WI38 (cell line): ENCODE measurements around the gene PI4K2B.

ENCODE experiments used
- H3K4me3 ChIP-seq: 2 replicates; pipeline ENCODE4 v1.5.1; 2011; ENCODE audit warnings: low read depth, mild to moderate bottlenecking, control low read depth, low read length
- TF ChIP-seq, protein P1 (sequence below): IDR thresholded peaks from 2 replicates; pipeline ENCODE4 v1.5.1; 2012; ENCODE audit warnings: low read depth, mild to moderate bottlenecking, control low read depth, low read length

PI4K2B gene

DNA sequence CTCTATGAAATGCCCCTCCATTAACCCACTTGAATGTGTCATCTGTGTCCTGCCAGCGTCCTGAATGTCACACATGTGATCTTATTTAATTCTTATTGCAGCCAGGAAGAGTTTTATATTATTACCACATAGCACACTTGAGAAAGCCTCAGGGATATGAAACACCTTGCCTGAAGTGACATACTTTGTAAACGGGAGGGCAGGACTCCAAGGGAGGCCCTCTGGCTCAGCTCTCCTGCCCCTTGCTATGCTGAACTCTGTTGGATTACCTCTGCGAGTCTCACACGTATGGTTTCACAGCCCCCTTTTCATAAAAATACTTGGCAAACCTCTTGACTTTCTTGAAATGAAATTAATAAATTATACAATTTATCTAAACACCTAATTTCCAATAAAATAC lies 67.6 kb downstream of the PI4K2B start:
- TF ChIP-seq, protein P1, sequence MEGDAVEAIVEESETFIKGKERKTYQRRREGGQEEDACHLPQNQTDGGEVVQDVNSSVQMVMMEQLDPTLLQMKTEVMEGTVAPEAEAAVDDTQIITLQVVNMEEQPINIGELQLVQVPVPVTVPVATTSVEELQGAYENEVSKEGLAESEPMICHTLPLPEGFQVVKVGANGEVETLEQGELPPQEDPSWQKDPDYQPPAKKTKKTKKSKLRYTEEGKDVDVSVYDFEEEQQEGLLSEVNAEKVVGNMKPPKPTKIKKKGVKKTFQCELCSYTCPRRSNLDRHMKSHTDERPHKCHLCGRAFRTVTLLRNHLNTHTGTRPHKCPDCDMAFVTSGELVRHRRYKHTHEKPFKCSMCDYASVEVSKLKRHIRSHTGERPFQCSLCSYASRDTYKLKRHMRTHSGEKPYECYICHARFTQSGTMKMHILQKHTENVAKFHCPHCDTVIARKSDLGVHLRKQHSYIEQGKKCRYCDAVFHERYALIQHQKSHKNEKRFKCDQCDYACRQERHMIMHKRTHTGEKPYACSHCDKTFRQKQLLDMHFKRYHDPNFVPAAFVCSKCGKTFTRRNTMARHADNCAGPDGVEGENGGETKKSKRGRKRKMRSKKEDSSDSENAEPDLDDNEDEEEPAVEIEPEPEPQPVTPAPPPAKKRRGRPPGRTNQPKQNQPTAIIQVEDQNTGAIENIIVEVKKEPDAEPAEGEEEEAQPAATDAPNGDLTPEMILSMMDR: no peak
- no peak overlapping the region for H3K4me3 ChIP-seq

DNA sequence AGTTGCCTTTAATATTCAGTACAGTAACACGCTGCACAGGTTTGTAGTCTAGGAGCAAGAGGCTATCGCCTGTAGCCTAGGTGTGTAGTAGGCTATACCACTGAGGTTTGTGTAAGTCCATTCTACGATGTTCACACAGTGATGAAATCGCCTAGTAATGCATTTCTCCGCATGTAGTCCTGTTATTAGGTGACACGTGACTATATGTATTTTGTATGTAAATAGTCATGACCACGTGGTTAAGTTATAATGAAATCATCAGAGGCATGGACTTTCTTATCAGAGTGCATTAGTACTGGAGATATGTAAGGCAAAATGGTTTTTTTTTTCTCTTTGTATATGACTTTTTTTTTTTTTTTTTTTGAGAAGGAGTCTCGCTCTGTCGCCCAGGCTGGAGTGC lies 68.8 kb downstream of the PI4K2B start:
- TF ChIP-seq, protein P1: no peak
- H3K4me3 ChIP-seq: no peak overlapping the region

DNA sequence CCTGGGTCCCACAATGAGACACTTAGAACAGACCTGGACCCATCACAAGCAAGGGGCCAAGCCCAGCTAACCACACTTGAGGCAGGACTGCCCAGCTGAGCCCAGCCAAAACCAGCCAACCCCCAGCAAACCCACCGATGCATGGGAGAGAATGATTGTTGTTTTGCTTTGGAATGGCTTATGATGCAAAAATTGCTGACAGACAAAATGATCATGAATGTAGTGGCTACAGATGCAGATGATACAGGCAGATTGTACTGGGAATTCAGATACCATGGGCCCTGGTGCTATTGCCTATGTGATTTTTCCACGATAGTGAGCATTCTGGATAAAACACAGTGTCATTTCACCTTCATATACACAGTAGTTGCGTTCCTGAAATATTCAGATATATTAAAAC lies 69.7 kb downstream of the PI4K2B start:
- TF ChIP-seq, protein P1: no peak
- H3K4me3 ChIP-seq: no peak overlapping the region

DNA sequence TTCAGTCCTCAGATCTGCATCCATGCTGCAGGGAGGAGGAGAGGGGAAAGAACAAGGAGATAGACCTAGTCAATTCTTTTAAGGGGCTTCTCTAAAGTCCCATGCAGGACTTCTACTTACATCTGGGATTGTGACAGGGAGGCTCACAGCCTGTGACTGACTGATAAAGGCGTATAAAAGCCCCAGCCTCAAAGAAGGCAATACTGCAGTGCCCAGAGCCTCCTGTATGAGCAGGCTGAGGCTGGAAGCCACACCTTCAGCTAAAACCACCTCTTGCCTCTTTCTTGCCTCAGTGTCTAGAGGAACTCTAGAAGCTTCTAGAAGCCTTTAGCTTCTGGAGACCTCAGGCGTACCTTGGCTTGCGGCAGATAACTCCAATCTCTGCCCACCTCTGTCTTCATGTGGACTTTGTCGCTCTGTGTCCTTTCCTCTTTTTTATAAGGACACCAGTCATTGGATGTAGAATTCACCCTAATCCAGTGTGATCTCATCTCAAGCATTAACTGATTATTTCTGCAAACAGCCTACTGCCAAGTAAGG lies 72.8 kb downstream of the PI4K2B start:
- TF ChIP-seq, protein P1: no peak
- no peak overlapping the region for H3K4me3 ChIP-seq

DNA sequence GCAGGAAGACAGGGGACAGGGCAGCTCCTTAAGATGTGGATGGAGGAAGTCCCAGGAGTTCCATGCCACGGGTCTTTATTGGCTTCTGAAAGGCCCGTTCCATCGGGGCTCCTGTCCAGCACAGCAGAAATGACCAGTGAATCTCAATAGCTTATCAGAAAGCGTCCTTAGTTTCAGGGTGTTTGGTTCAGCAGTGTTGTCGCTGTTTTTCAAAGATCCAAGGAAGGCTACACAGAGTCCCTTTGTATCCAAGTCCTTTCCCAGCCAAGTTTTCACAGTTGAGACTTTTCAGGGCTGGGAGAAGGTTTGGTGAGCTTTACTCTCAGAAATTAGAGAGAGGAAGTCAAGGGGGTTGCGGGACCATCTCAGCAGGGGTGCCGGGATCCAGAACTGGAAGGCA lies 73.8 kb downstream of the PI4K2B start:
- TF ChIP-seq, protein P1: no peak
- H3K4me3 ChIP-seq: no peak overlapping the region

DNA sequence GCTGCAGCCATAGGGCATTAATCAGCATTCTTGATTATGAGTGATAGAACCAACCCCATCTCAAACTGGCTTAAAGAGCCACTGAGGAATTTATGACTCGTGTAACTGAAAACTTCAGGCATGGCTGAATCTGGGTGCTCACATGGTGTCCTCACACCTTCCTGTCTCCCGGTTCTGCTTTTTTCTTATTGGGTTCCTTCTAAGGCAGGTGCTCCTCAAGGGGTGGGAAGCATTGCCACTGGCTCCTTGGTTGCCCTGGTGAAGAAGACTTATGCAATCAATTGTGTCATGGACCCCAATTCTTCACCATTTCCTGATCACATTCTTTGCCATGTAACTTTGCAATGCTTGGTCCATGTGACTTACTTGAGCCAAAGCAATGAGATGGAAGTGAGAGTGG lies 74.5 kb downstream of the PI4K2B start:
- no peak overlapping the region for H3K4me3 ChIP-seq
- TF ChIP-seq, protein P1: no peak

DNA sequence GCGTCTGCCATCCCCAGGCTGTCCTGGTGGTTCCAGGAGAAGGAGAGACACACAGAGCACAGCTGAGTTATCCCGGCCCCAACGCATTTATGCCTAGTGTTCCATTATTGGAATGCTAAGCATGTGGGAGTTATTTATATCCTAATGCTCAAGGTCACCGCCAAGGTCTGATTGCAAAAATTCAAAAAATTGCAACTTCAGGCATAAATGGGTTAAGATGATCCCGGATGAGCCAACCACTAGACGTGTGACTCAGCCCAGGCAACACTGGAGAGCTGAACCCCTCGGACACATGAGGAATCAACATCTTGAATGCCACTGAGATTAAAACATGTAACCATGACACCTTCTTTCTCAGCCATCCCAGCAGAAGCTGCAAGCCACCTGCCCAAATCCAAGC lies 74.9 kb downstream of the PI4K2B start:
- H3K4me3 ChIP-seq: no peak overlapping the region
- TF ChIP-seq, protein P1: no peak
